K562 (cell line): ENCODE data around the gene CNTD1. TPM values are rescaled to one million over a fixed set of nuclear protein-coding genes. Genes with fewer than 3 reads are reported as not detected.

Experiments
- ATAC-seq: fragments of 200-7000 bp; cut with Tn5 transposase; 3 replicates; pipeline ENCODE4 v1.9.1; 2020; ENCODE audit warnings: moderate library complexity
- BruUV-seq: library from RNA; stranded (reverse); fragments of 400-500 nt; replicated peaks from 2 replicates; lab custom pipeline; 2021; lab: Mats Ljungman, UMichigan
- CTCF ChIA-PET: fragments of 300-600 bp; formaldehyde crosslinking; extraction: SDS; loops from one replicate; lab custom pipeline; 2021; ENCODE audit warnings: low intra/inter-chr PET ratio; lab: Yijun Ruan, JAX
- POLR2A ChIA-PET: fragments of 300-600, 350-650 bp; sonication (Branson Sonifier 250); formaldehyde crosslinking; extraction: SDS; loops from one replicate; lab custom pipeline; 2021; ENCODE audit warnings: antibody characterized with exemption, inconsistent platforms; lab: Yijun Ruan, JAX
- DNase-seq, 4 experiments: peaks; one replicate each; pipeline versions ENCODE4 v3.0.0 to v3.0.0-alpha.2; 2011 to 2018; ENCODE audit warnings: low spot score in 3 of 4, mixed read lengths in 3 of 4; ENCODE audit errors: extremely low read depth in 1 of 4
- FAIRE-seq: peaks from 2 replicates; lab custom pipeline; 2011; peaks lifted over from hg19 to GRCh38; lab: Jason Lieb, UNC
- H2AFZ ChIP-seq: 2 replicates; pipeline ENCODE4 v1.6.0; 2011; ENCODE audit warnings: low read depth, low read length, control low read depth, inconsistent platforms
- H3K27ac ChIP-seq: fragments of 200-600 bp; 3 replicates; pipeline ENCODE4 v1.8.0; 2011; ENCODE audit warnings: low read depth, mild to moderate bottlenecking, control low read depth, inconsistent platforms, low read length, moderate library complexity, mixed read lengths; ENCODE audit errors: extremely low read depth
- H3K27me3 ChIP-seq, 2 experiments: fragments of 300-600 bp in 1 of 2; 2 replicates in 1 of 2; 3 replicates in 1 of 2; pipeline versions ENCODE4 v1.6.0 to v1.8.0; 2011; ENCODE audit warnings: inconsistent platforms in 2 of 2, low read length in 2 of 2, mild to moderate bottlenecking in 1 of 2, mixed read lengths in 1 of 2, moderate library complexity in 1 of 2; ENCODE audit not compliant: control insufficient read depth in 2 of 2, insufficient read depth in 2 of 2
- H3K36me3 ChIP-seq: fragments of 300-600 bp; 3 replicates; pipeline ENCODE4 v1.8.0; 2011; ENCODE audit warnings: mild to moderate bottlenecking, low read length, inconsistent platforms; ENCODE audit not compliant: control insufficient read depth, insufficient read depth
- H3K4me1 ChIP-seq, 2 experiments: fragments of 200-600 bp in 1 of 2; replicated peaks in 1 of 2; 2 replicates in 1 of 2; 3 replicates in 1 of 2; pipeline versions ENCODE4 v1.5.1 to v1.8.0; 2011; ENCODE audit warnings: inconsistent platforms in 2 of 2, low read length in 2 of 2, mild to moderate bottlenecking in 1 of 2, mixed read lengths in 1 of 2, moderate library complexity in 1 of 2; ENCODE audit not compliant: control insufficient read depth in 2 of 2, insufficient read depth in 2 of 2
- H3K4me2 ChIP-seq: 2 replicates; pipeline ENCODE4 v1.6.1; 2011; ENCODE audit warnings: low read length, control low read depth, inconsistent platforms, mixed read lengths; ENCODE audit not compliant: insufficient read depth
- H3K4me3 ChIP-seq: fragments of 200-600 bp; sonication (generic), shearing (Covaris generic); 2 replicates; pipeline ENCODE4 v1.5.1; 2016; ENCODE audit warnings: control low read depth, inconsistent platforms
- H3K79me2 ChIP-seq: fragments of 200-600 bp; 3 replicates; pipeline ENCODE4 v1.8.0; 2011; ENCODE audit warnings: low read length, inconsistent platforms; ENCODE audit not compliant: control insufficient read depth, insufficient read depth
- H3K9ac ChIP-seq, 2 experiments: 2 replicates each; pipeline versions ENCODE4 v1.6.0 to v1.6.1; 2011; ENCODE audit warnings: low read depth in 2 of 2, low read length in 2 of 2, control low read depth in 1 of 2, inconsistent platforms in 1 of 2, mild to moderate bottlenecking in 1 of 2, mixed read lengths in 1 of 2; ENCODE audit not compliant: insufficient read depth in 1 of 2
- H3K9me1 ChIP-seq: one replicate; pipeline ENCODE4 v1.6.0; 2011; ENCODE audit warnings: inconsistent platforms, mild to moderate bottlenecking, low read length, moderate library complexity; ENCODE audit not compliant: control insufficient read depth, insufficient read depth
- H3K9me3 ChIP-seq: replicated peaks from 2 replicates; pipeline ENCODE4 v1.5.1; 2011; ENCODE audit warnings: low read depth, low read length, inconsistent platforms; ENCODE audit not compliant: control insufficient read depth, insufficient read depth
- H4K20me1 ChIP-seq: replicated peaks from 2 replicates; pipeline ENCODE4 v1.6.1; 2011; ENCODE audit warnings: low read length, inconsistent platforms, mixed read lengths; ENCODE audit not compliant: control insufficient read depth, insufficient read depth
- BHLHE40 ChIP-seq: IDR thresholded peaks from 2 replicates; pipeline ENCODE4 v1.6.1; 2011; ENCODE audit warnings: low read length, improper control_type of control experiment
- KDM5B ChIP-seq: fragments of 200-600 bp; sonication (generic); IDR thresholded peaks from 2 replicates; pipeline ENCODE4 v1.6.1; 2012; ENCODE audit warnings: low read depth, mild to moderate bottlenecking, moderate library complexity, low read length, control low read depth, inconsistent platforms; ENCODE audit not compliant: insufficient replicate concordance
- POLR2G ChIP-seq: fragments of 200-400 bp; formaldehyde crosslinking; IDR thresholded peaks from 2 replicates; pipeline ENCODE4 v1.6.1; 2017; ENCODE audit warnings: low read depth, mild to moderate bottlenecking, antibody characterized with exemption, low read length, moderate library complexity
- RBFOX2 ChIP-seq: fragments of 200-400 bp; formaldehyde crosslinking; IDR thresholded peaks from 2 replicates; pipeline ENCODE4 v1.6.1; 2017; ENCODE audit warnings: low read depth, mild to moderate bottlenecking, low read length, moderate library complexity
- ZNF324 ChIP-seq: fragments of 250-450 bp; sonication (Bioruptor Pico); IDR thresholded peaks from 2 replicates; pipeline ENCODE4 v1.4.0; 2020; ENCODE audit warnings: mild to moderate bottlenecking
- WGBS: fragments of 100-300 bp; shearing (Covaris generic); methylation state at CpG from one replicate; pipeline ENCODE4 v1.1.6; 2016; ENCODE audit warnings: low coverage, mixed read lengths; ENCODE audit not compliant: insufficient coverage; ENCODE audit errors: missing lambda C conversion rate; 5-methylcytosine and 5-hydroxymethylcytosine counted together
- in situ Hi-C: fragments of 300-500 bp; cut with MboI; formaldehyde crosslinking; loops from 4 replicates; pipeline ENCODE4 v1.15.0; 2018; ENCODE audit warnings: inconsistent platforms, mixed read lengths
- intact Hi-C: fragments of 100-400 bp; cut with micrococcal nuclease; formaldehyde crosslinking; loops from 2 replicates; pipeline ENCODE4 v1.14.2; 2022
- polyA plus RNA-seq, 8 experiments: library from polyadenylated mRNA; depleted of rRNA in 4 of 8; stranded (reverse) in 5 of 8; unstranded in 3 of 8; fragments of >200 nt; fragmentation: Nextera tagmentation in 2 of 8; fragmentation: Illumina TruSeq in 1 of 8; extraction: Ambion mirVana in 2 of 8; extraction: Trizol in 1 of 8; gene quantifications; 2 replicates each; pipeline versions ENCODE4 v1.2.1 to v1.2.3, GENCODE V29; 2011 to 2014; ENCODE audit warnings: inconsistent platforms in 1 of 8, missing spikeins in 1 of 8
- total RNA-seq, 7 experiments: library from RNA; depleted of rRNA in 6 of 7; stranded (reverse); fragments of >200 nt in 6 of 7; fragmentation: Illumina TruSeq in 2 of 7; extraction: Trizol in 2 of 7; gene quantifications; 2 replicates each; pipeline versions ENCODE4 v1.2.1 to v1.2.3, GENCODE V29; 2011 to 2021; ENCODE audit warnings: low replicate concordance in 1 of 7
- TF ChIP-seq, protein P1 (sequence below): fragments of 250-450 bp; sonication (Bioruptor Pico); IDR thresholded peaks from 2 replicates; pipeline ENCODE4 v1.8.0; 2021; ENCODE audit warnings: moderate library complexity, mild to moderate bottlenecking, inconsistent platforms

The CNTD1 gene
- total and polyA plus RNA-seq, 9 of the 15 experiments (the other 6 are each of a cell fraction or from before 2014, with no cell fraction given): 0.12 to 0.86 (median 0.41) TPM; not detected in 1

DNA sequence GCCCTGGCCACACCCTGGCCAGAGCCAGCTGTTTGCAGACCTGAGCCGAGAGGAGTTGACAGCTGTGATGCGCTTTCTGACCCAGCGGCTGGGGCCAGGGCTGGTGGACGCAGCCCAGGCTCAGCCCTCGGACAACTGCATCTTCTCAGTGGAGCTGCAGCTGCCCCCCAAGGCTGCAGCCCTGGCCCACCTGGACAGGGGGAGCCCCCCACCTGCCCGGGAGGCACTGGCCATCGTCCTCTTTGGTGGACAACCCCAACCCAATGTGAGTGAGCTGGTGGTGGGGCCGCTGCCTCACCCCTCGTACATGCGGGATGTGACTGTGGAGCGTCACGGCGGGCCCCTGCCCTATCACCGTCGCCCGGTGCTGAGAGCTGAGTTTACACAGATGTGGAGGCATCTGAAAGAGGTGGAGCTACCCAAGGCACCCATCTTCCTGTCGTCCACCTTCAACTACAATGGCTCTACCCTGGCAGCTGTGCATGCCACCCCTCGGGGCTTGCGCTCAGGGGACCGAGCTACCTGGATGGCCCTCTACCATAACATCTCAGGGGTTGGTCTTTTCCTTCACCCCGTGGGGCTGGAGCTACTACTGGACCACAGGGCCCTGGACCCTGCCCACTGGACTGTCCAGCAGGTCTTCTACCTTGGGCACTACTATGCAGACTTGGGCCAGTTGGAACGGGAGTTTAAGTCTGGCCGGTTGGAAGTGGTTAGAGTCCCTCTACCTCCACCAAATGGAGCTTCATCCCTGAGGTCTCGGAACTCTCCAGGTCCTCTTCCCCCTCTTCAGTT is 46.3 kb downstream of the CNTD1 start:
- WGBS: 92% methylated on average over 24 of the region's 24 CpGs
- no peaks in the 10 kb centered on the region for H3K27me3 ChIP-seq
- ATAC-seq (no peak; the same call in 2 of the 3 replicates), DNase-seq (no peak), FAIRE-seq (no peak)
- ChIA-PET POLR2A (interaction anchor here (1.0 to 1.9 kb wide), 9 partner anchors 8 to 154 kb away, joined by 3 to 6 read pairs (median 4); partner anchors contain the start of gene RPL27), CTCF (interaction anchor here (4.7 kb wide), 1 partner anchor 93 kb away, joined by 37 read pairs; no protein-coding TSS in a partner anchor)
- H3K9me1 ChIP-seq: no peaks in the 10 kb centered on the region
- no peak overlapping the region; a peak in 1 of 4 replicates for H3K9ac ChIP-seq
- in situ Hi-C loops (loop anchor here (5.0 kb wide), 1 partner anchor 92 kb away; no protein-coding TSS in a partner anchor), intact Hi-C loops (no loop called here)
- no peaks in the 10 kb centered on the region for H3K9me3 ChIP-seq
- H3K36me3 ChIP-seq: peaks cover 55% of the 10 kb centered on the region
- no peak overlapping the region for H2AFZ ChIP-seq
- peak; percentile 71 for TF ChIP-seq POLR2G
- TF ChIP-seq BHLHE40: no peak
- peak; percentile 59 for TF ChIP-seq RBFOX2
- H4K20me1 ChIP-seq: 0 out of 2 replicates have a peak, but pooled peaks cover 2% of the 10 kb centered on the region
- no peaks in the 10 kb centered on the region; the same call in 2 of the 3 replicates for H3K79me2 ChIP-seq
- H3K4me2 ChIP-seq: no peak overlapping the region
- H3K27ac ChIP-seq: no peak overlapping the region
- no peak overlapping the region for H3K4me3 ChIP-seq
- BruUV-seq: no TSS peak
- H3K4me1 ChIP-seq: peaks cover 3 to 10% of the 10 kb centered on the region in 2 experiments; a peak in 3 of 5 replicates

DNA sequence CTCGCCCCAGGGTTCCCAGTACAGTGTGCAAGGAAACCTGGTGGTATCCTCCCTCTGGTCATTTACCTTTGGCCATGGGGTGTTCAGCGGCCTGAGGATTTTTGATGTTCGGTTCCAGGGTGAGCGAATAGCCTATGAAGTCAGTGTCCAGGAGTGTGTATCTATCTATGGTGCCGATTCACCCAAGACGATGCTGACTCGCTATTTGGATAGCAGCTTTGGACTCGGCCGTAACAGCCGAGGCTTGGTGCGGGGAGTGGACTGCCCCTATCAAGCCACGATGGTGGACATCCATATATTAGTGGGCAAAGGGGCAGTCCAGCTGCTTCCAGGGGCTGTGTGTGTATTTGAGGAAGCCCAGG is 46.9 kb downstream of the CNTD1 start:
- no peak for TF ChIP-seq ZNF324 (CRISPR knock-in tag)
- TF ChIP-seq, protein P1, sequence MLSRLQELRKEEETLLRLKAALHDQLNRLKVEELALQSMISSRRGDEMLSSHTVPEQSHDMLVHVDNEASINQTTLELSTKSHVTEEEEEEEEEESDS: no peak
- no peak for TF ChIP-seq KDM5B
- H2AFZ ChIP-seq: no peak overlapping the region
- H3K27me3 ChIP-seq: no peaks in the 10 kb centered on the region
- FAIRE-seq (no peak), DNase-seq (no peak), ATAC-seq (no peak)
- H3K27ac ChIP-seq: no peak overlapping the region
- 91% methylated on average over 12 of the region's 12 CpGs for WGBS
- no peaks in the 10 kb centered on the region for H3K9me3 ChIP-seq
- intact Hi-C loops (no loop called here), in situ Hi-C loops (no loop called here)
- no peak overlapping the region for H3K9ac ChIP-seq
- H3K36me3 ChIP-seq: peaks cover 52% of the 10 kb centered on the region
- no peak overlapping the region for H3K4me2 ChIP-seq
- BruUV-seq: no TSS peak
- H3K79me2 ChIP-seq: no peaks in the 10 kb centered on the region; the same call in 2 of the 3 replicates
- H3K4me1 ChIP-seq: peaks cover 3 to 10% of the 10 kb centered on the region in 2 experiments; a peak in 3 of 5 replicates
- POLR2A ChIA-PET: interaction anchor here (0.6 to 1.9 kb wide), 10 partner anchors 7 to 153 kb away, joined by 3 to 6 read pairs (median 4); partner anchors contain the start of gene RPL27
- no peaks in the 10 kb centered on the region for H3K9me1 ChIP-seq
- H4K20me1 ChIP-seq: 0 out of 2 replicates have a peak, but pooled peaks cover 2% of the 10 kb centered on the region
- no peak overlapping the region for H3K4me3 ChIP-seq
- CTCF ChIA-PET: interaction anchor here (4.7 kb wide), 1 partner anchor 92 kb away, joined by 37 read pairs; no protein-coding TSS in a partner anchor
